Measurements from ENCODE around the gene PDZK1. TPM values are rescaled to one million over a fixed set of nuclear protein-coding genes. Genes with fewer than 3 reads are reported as not detected.
A peak's percentile ranks its signal among the peaks of the same experiment; 100 is the strongest.
"Not testable (repeated sequence)": the region's sequence is repeated elsewhere in the genome, so short reads cannot be mapped to it uniquely, and the experiment has no call there.

PDZK1 gene
- total and polyA plus RNA-seq, 5 donors = 0.14 to 0.27 TPM; not detected in 3

DNA sequence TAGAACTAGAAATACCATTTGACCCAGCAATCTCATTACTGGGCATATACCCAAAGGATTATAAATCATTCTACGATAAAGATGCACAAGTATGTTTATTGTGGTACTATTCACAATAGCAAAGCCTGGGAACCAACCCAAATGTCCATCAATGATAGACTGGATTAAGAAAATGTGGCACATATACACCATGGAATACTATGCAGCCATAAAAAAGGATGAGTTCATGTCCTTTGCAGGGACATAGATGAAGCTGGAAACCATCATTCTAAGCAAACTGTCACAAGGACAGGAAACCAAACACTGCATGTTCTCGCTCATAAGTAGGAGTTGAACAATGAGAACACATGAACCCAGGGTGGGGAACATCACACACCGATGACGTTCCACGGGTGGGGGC is 19.0 kb upstream of the PDZK1 start:
- H3K4me1 ChIP-seq (ENCODE audit: control insufficient read depth, insufficient read depth, low read length); ATAC-seq; intact Hi-C loops (cut with DNase I); H3K27me3 ChIP-seq (ENCODE audit: control insufficient read depth, insufficient read depth); H3K4me3 ChIP-seq (ENCODE audit: low read length); H3K27ac ChIP-seq (ENCODE audit: low read length); H3K9me3 ChIP-seq (ENCODE audit: control insufficient read depth, low read length); DNase-seq: not testable (repeated sequence)
- WGBS = 98% methylated on average over 5 of the region's 5 CpGs

DNA sequence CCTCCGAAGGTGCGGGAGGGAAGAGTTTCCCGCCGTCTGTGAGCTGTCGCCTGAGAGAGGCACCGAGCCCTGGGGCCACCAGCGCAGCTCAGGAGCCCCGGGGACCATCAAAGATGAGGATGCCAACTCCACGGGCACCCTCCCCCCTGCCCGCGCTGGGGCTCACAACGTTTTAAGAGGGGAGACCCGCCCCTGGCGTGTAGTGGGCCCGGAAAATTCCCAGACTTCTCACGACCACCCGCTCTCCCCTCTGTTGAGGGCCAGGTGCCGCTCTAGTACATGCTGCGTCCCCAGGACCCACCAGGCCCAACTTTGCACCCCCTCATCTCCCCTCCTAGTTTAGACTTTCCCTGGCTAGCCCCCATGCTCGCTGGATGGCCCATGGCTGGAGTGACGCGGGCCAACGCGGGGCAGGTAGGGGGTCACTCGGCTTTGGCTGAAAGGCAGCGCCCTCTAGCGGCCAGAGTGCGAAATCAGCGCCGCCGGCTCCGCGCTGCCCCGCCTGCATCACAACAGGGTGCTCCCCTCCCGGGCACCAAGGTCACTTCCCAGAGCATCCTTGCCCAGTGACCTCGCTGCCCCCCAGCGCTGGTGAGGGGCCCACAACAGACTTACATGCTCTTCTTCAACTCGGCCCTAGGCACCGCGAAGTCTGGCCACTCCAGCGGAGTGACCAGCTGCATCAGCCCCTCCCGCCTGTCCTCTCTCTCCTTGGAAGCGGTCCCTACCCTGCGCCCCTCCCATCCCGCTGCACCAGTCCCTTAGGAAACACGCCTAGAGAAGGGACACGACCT is 13.9 kb upstream of the PDZK1 start:
- no peaks in the 10 kb centered on the region for H3K27me3 ChIP-seq (ENCODE audit: control insufficient read depth, insufficient read depth)
- H3K27ac ChIP-seq (ENCODE audit: low read length) = no peak overlapping the region
- H3K9me3 ChIP-seq (ENCODE audit: control insufficient read depth, low read length) = no peaks in the 10 kb centered on the region
- 9% methylated on average over 47 of the region's 47 CpGs for WGBS
- H3K4me3 ChIP-seq (ENCODE audit: low read length) = no peak overlapping the region
- no peaks in the 10 kb centered on the region for H3K4me1 ChIP-seq (ENCODE audit: control insufficient read depth, insufficient read depth, low read length)
- ATAC-seq (peak; percentile 94 to 95), DNase-seq (peak; percentile 69 to 88 (median 85))
- intact Hi-C loops (cut with DNase I) = no loop called here

DNA sequence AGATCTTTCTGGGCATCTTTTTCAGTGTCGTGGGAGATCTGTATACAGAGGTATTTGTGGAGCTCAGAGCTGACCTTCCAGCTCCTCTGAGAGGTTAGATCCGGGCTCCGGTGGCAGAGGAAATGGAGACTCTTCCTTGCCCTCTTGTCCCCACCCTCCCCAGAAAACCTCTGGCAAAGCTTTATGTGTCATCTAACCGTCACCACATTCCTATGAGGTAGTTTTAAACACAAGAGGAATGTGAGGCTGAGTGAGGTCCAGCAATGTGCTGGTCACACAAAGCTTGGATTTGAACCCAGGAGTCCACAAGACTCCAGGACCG is 13.3 kb upstream of the PDZK1 start:
- no peak for DNase-seq
- Histone ChIP-seq H3K27me3 (ENCODE audit: control insufficient read depth, insufficient read depth) (no peaks in the 10 kb centered on the region), H3K27ac (ENCODE audit: low read length) (no peak overlapping the region), H3K9me3 (ENCODE audit: control insufficient read depth, low read length) (no peaks in the 10 kb centered on the region), H3K4me1 (ENCODE audit: control insufficient read depth, insufficient read depth, low read length) (no peaks in the 10 kb centered on the region), H3K4me3 (ENCODE audit: low read length) (no peak overlapping the region)
- ATAC-seq = no peak
- intact Hi-C loops (cut with DNase I) = no loop called here
- 29% methylated on average over 5 of the region's 5 CpGs for WGBS

DNA sequence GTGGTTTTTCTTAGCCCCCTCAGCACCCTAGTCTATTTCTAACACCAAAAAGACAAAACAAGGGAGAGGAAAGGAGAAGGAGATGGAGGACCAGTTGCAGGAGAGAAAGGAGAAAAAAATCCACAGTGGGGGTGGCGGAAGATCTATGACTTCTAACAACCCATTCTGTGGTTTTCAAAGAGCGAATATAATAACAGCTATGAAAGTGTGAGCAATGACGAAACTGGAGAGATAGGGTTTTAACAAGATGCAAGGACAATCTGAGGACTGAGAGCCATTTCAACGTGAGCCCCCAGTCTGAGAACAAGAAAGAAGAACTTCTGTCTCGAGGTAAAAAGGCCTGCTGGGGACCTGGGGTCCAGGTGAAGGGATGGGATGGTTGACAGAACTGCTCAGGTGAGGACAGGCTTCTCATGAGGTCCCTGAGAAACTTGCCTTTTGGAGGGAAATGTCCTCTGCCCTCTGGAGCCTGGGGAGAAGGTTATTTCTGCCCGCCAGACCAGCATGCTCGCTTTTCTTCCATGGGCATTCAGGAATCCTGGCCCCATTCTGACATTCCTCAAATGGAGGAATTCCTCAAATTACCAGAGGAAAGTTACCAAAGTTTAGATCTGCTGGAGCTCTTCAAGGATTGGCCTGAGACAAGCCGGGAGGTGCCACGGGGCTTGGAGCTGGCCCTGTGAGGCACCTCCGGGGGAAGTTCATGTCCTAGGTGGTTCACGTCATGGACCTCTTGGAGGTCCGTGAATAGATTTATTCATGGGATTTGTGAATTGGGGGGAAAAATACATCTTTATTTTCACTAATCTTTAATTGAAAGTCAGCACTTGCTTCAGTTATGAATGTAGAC is 12.3 kb upstream of the PDZK1 start, which contains the start of gene CD160:
TSS of gene CD160 (plus strand) at position 270 of the 850 bp plus-strand sequence. CDS start 8,829 bp downstream, outside the sequence.
- 88% methylated on average over 12 of the region's 12 CpGs for WGBS
- intact Hi-C loops (cut with DNase I) = no loop called here
- Histone ChIP-seq H3K4me3 (ENCODE audit: low read length) (no peak within 1 kb of the TSS), H3K27me3 (ENCODE audit: control insufficient read depth, insufficient read depth) (no peaks in the 10 kb centered on the region), H3K9me3 (ENCODE audit: control insufficient read depth, low read length) (no peaks in the 10 kb centered on the region), H3K27ac (ENCODE audit: low read length) (no peak within 1 kb of the TSS), H3K4me1 (ENCODE audit: control insufficient read depth, insufficient read depth, low read length) (no peaks in the 10 kb centered on the region)
- ATAC-seq (no peak), DNase-seq (no peak)

DNA sequence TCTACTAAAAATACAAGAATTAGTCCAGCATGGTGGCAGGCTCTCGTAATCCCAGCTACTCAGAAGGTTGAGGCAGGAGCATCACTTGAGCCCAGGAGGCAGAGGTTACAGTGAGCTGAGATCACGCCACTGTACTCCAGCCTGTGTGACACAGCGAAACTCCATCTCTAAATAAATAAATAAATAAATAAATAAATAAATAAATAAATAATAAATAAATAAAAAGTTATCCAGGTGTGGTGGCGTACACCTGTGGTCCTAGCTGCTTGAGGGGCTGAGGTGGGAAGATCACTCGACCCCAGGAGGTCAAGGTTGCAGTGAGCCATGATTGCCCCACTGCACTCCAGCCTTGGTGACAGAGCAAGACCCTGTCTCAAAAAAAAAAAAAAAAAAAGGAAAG is 11.3 kb upstream of the PDZK1 start:
- ATAC-seq; intact Hi-C loops (cut with DNase I): not testable (repeated sequence)

DNA sequence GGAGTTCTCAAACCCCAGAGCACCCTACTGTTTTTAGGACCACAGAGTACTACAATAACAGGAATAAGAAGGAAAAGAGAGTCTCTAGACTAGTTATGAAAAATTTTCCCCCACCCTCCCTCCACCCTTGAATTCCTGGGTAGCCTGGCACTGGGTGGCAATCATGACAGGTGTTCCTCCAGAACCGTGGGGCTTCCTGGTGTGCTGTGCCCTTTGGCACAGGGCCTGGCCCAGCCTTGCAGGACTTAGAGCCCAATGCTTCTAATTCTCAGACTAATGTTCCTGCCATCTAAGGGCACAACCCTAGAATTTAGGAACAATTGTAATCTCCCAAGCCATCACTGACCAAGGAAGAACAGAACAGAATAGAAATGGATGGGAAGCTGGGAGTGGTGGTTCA is 10.7 kb upstream of the PDZK1 start:
- 61% methylated on average over 1 of the region's 1 CpG for WGBS
- ATAC-seq = no peak

More for the DNA sequence above, 11.3 kb upstream of the PDZK1 start:
- not testable (repeated sequence) for H3K4me3 ChIP-seq (ENCODE audit: low read length); H3K9me3 ChIP-seq (ENCODE audit: control insufficient read depth, low read length); H3K4me1 ChIP-seq (ENCODE audit: control insufficient read depth, insufficient read depth, low read length); H3K27ac ChIP-seq (ENCODE audit: low read length); H3K27me3 ChIP-seq (ENCODE audit: control insufficient read depth, insufficient read depth); DNase-seq
- 95% methylated on average over 5 of the region's 5 CpGs for WGBS

DNA sequence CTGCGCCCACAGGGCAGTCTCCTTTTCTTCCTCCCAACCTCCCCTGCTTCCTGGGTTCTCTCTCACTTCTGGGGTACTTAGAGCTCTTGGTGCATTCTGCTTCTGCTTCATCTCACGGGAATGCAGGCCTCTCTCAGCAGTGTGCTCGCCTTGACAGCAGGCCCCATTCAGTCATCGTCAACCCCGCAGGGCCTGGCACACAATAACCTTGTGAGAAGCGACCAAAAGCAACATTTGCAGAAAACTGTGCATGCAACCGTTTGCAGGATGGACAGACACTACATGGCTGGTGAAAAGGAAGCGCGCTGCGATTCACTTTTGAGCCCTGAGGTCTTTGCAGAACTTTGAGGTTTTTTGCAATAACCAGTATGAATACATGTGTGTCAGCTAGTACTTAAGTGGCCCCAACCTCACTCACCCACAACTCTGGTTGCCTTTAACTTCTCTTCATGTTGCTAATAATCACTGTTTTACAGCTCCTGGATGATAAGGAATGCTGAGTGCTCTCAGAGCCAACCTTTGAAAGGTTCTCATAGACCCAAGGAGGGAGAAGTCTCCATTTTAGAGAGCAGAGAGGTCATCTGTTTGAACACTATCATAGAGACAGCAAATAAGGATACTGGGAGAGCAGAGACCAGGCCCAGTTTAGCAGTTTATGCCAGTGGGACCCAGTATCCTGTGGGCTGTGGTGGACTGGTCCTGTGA is 9.6 kb upstream of the PDZK1 start:
- no peak for ATAC-seq
- peaks cover 1% of the 10 kb centered on the region for H3K4me1 ChIP-seq (ENCODE audit: control insufficient read depth, insufficient read depth, low read length)
- no peak overlapping the region for H3K4me3 ChIP-seq (ENCODE audit: low read length)
- no peaks in the 10 kb centered on the region for H3K27me3 ChIP-seq (ENCODE audit: control insufficient read depth, insufficient read depth)
- no peak overlapping the region for H3K27ac ChIP-seq (ENCODE audit: low read length)
- no peaks in the 10 kb centered on the region for H3K9me3 ChIP-seq (ENCODE audit: control insufficient read depth, low read length)
- 78% methylated on average over 10 of the region's 10 CpGs for WGBS
- no peak for DNase-seq
- intact Hi-C loops (cut with DNase I) = no loop called here

More for the DNA sequence above, 10.7 kb upstream of the PDZK1 start:
- no peak for DNase-seq
- intact Hi-C loops (cut with DNase I) = no loop called here
- Histone ChIP-seq H3K27ac (ENCODE audit: low read length) (no peak overlapping the region), H3K4me1 (ENCODE audit: control insufficient read depth, insufficient read depth, low read length) (peaks cover 1% of the 10 kb centered on the region), H3K27me3 (ENCODE audit: control insufficient read depth, insufficient read depth) (no peaks in the 10 kb centered on the region), H3K4me3 (ENCODE audit: low read length) (no peak overlapping the region), H3K9me3 (ENCODE audit: control insufficient read depth, low read length) (no peaks in the 10 kb centered on the region)

DNA sequence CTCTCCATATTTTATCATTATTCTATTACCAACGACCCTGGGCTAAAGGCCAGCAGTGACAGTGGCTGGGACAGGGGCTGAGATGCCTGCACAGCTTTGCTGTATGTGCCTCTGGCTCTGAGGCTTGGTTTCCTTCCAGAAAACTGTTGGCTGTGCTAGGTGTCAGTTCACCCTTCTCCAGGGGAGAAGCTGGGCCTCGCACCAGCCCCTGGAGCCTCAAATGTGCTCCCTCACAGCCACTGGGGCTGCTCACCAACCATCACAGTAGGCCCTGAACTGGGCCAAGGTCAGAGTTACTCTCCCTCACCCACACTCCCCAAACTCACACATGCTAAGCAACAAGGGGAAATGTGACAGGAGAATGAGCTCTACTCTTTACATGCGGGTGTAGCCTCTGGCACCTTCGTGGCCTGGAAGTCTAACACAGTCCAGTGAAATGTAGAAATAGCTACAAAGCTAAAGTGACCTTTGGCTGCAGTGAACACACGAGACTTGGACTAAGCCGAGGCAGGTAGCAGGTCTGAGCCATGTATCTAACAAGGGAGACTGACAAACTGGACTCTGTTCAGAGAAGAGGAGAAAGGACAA is 7.5 kb upstream of the PDZK1 start:
- WGBS = 45% methylated on average over 6 of the region's 6 CpGs
- DNase-seq = peak; percentile 45 to 80 (median 69)
- intact Hi-C loops (cut with DNase I) = no loop called here
- ATAC-seq = peak; percentile 88 to 89
- H3K27me3 ChIP-seq (ENCODE audit: control insufficient read depth, insufficient read depth) = no peaks in the 10 kb centered on the region
- H3K4me1 ChIP-seq (ENCODE audit: control insufficient read depth, insufficient read depth, low read length) = peaks cover 1% of the 10 kb centered on the region
- no peak overlapping the region for H3K4me3 ChIP-seq (ENCODE audit: low read length)
- peak overlapping the region; percentile 82 for H3K27ac ChIP-seq (ENCODE audit: low read length)
- H3K9me3 ChIP-seq (ENCODE audit: control insufficient read depth, low read length) = no peaks in the 10 kb centered on the region

DNA sequence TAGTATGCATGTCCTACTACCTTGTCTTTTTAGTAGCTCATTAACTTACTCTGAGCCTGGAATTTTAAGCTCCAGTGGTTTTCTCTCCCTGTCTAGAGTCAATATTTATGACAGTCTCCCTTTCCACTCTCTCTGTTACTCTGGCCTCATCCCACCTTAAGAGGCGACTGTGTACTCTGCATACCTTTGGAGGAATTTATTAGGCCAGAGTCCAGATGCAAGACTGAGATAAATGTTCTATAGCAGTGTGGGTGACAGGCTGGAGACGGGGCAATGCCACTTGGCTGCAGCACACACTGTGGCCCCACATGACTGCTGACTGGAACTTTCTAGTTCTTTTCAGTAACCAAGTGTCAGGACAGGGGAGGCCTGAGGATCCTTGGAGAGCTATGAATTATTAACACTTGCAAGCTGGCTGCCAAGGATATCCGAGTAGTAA is 4.1 kb upstream of the PDZK1 start:
- intact Hi-C loops (cut with DNase I) = no loop called here
- no peaks in the 10 kb centered on the region for H3K9me3 ChIP-seq (ENCODE audit: control insufficient read depth, low read length)
- no peak overlapping the region for H3K27ac ChIP-seq (ENCODE audit: low read length)
- no peak overlapping the region for H3K4me3 ChIP-seq (ENCODE audit: low read length)
- no peak for DNase-seq
- WGBS = 59% methylated on average over 3 of the region's 3 CpGs
- ATAC-seq = no peak
- H3K4me1 ChIP-seq (ENCODE audit: control insufficient read depth, insufficient read depth, low read length) = peaks cover 1% of the 10 kb centered on the region
- H3K27me3 ChIP-seq (ENCODE audit: control insufficient read depth, insufficient read depth) = no peaks in the 10 kb centered on the region

DNA sequence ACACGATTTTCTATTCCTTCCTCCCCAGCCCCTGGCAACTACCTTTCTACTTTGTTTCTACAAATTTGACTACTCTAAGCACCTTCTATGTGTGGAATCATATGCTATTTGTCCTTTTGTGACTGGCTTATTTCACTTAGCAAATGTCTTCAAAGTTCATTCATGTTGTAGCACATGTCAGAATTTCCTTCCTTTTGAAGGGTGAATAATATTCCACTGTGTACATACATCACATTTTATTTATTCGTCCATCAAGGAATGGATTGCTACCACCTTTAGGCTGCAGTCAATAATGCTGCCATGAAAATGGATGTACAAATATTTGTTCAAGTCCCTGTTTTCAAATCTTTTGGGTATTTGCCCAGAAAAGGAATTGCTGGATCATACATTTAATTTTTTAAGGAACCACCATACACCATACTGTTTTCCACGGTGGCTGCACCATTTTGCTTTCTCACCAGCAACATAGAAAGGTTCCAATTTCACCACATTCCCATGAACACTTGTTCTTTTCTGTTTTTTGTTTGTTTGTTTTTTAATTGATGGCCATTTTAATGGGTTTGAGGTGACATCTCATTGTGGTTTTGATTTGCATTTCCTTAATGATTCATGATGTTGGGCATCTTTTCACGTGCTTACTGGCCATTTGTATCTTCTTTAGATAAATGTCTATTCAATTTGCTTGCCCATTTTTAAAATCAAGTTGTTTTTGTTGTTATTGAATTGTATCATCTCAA is 3.3 kb upstream of the PDZK1 start:
- DNase-seq (no peak), ATAC-seq (no peak)
- WGBS = 86% methylated on average over 4 of the region's 4 CpGs
- H3K9me3 ChIP-seq (ENCODE audit: control insufficient read depth, low read length) = no peaks in the 10 kb centered on the region
- H3K27ac ChIP-seq (ENCODE audit: low read length) = no peak overlapping the region
- H3K27me3 ChIP-seq (ENCODE audit: control insufficient read depth, insufficient read depth) = no peaks in the 10 kb centered on the region
- peaks cover 1% of the 10 kb centered on the region for H3K4me1 ChIP-seq (ENCODE audit: control insufficient read depth, insufficient read depth, low read length)
- intact Hi-C loops (cut with DNase I) = no loop called here
- H3K4me3 ChIP-seq (ENCODE audit: low read length) = no peak overlapping the region
